ENCODE results near the gene SEMA7A.

SEMA7A gene

GRCh38 chr15:74427607-74428441 lies 5.9 kb downstream of the SEMA7A start:
- Mint-ChIP-seq H3K9me3 (no peaks in the 10 kb centered on the region), H3K4me1 (peaks cover 96% of the 10 kb centered on the region)

GRCh38 chr15:74426404-74427281 lies 7.1 kb downstream of the SEMA7A start:
- H3K9me3 Mint-ChIP-seq, result no peaks in the 10 kb centered on the region
- ATAC-seq (no peak), DNase-seq (ENCODE audit: low spot score in 2 of 2) (no peak)
- peaks cover 94% of the 10 kb centered on the region for H3K36me3 Mint-ChIP-seq
- peak overlapping the region; percentile 40 for H3K27ac Mint-ChIP-seq
- H3K4me1 Mint-ChIP-seq, result peaks cover 95% of the 10 kb centered on the region
- H3K4me3 Mint-ChIP-seq, result no peak overlapping the region

More at GRCh38 chr15:74427607-74428441, 5.9 kb downstream of the SEMA7A start:
- ATAC-seq (no peak), DNase-seq (ENCODE audit: low spot score in 2 of 2) (no peak)
- peaks cover 99% of the 10 kb centered on the region for H3K36me3 Mint-ChIP-seq
- H3K27ac Mint-ChIP-seq, result peak overlapping the region; percentile 60
- H3K4me3 Mint-ChIP-seq, result peak overlapping the region; percentile 85

- peaks cover 92% of the 10 kb centered on the region for H3K36me3 Mint-ChIP-seq
- DNase-seq (ENCODE audit: low spot score in 2 of 2) (no peak), ATAC-seq (no peak)
- no peak overlapping the region for H3K4me3 Mint-ChIP-seq
- peaks cover 95% of the 10 kb centered on the region for H3K4me1 Mint-ChIP-seq
- H3K27ac Mint-ChIP-seq, result peak overlapping the region; percentile 40
- no peaks in the 10 kb centered on the region for H3K9me3 Mint-ChIP-seq
These were observed 8.1 kb downstream of the SEMA7A start for GRCh38 chr15:74425630-74426029.

- no peak for ATAC-seq
- no peak overlapping the region for H3K4me3 Mint-ChIP-seq
- no peak for DNase-seq (ENCODE audit: low spot score in 2 of 2)
- H3K27ac Mint-ChIP-seq, result peak overlapping the region; percentile 40
- peaks cover 91% of the 10 kb centered on the region for H3K36me3 Mint-ChIP-seq
- H3K4me1 Mint-ChIP-seq, result peaks cover 95% of the 10 kb centered on the region
- H3K9me3 Mint-ChIP-seq, result no peaks in the 10 kb centered on the region
These were observed 8.7 kb downstream of the SEMA7A start for GRCh38 chr15:74424901-74425528.

- DNase-seq (ENCODE audit: low spot score in 2 of 2) (no peak), ATAC-seq (no peak)
- Mint-ChIP-seq H3K9me3 (no peaks in the 10 kb centered on the region), H3K4me1 (peaks cover 89% of the 10 kb centered on the region), H3K4me3 (peak overlapping the region; percentile 4), H3K27ac (peak overlapping the region; percentile 40), H3K36me3 (peaks cover 86% of the 10 kb centered on the region)
These were observed 10.1 kb downstream of the SEMA7A start for GRCh38 chr15:74423431-74424257.

- H3K36me3 Mint-ChIP-seq, result peaks cover 86% of the 10 kb centered on the region
- H3K27ac Mint-ChIP-seq, result peak overlapping the region; percentile 44
- H3K4me3 Mint-ChIP-seq, result no peak overlapping the region
- ATAC-seq (no peak), DNase-seq (ENCODE audit: low spot score in 2 of 2) (no peak)
- no peaks in the 10 kb centered on the region for H3K9me3 Mint-ChIP-seq
- H3K4me1 Mint-ChIP-seq, result peaks cover 81% of the 10 kb centered on the region
These were observed 10.9 kb downstream of the SEMA7A start for GRCh38 chr15:74422652-74423430.

- peaks cover 76% of the 10 kb centered on the region for H3K4me1 Mint-ChIP-seq
- DNase-seq (ENCODE audit: low spot score in 2 of 2) (no peak), ATAC-seq (no peak)
- no peak overlapping the region for H3K4me3 Mint-ChIP-seq
- peaks cover 86% of the 10 kb centered on the region for H3K36me3 Mint-ChIP-seq
- H3K27ac Mint-ChIP-seq, result peak overlapping the region; percentile 44
- H3K9me3 Mint-ChIP-seq, result no peaks in the 10 kb centered on the region
These were observed 11.5 kb downstream of the SEMA7A start for GRCh38 chr15:74422265-74422651.

GRCh38 chr15:74421302-74422245 lies 12.2 kb downstream of the SEMA7A start:
- Mint-ChIP-seq H3K9me3 (no peaks in the 10 kb centered on the region), H3K4me1 (peaks cover 76% of the 10 kb centered on the region), H3K36me3 (peaks cover 86% of the 10 kb centered on the region), H3K4me3 (no peak overlapping the region), H3K27ac (peak overlapping the region; percentile 44)
- ATAC-seq (no peak), DNase-seq (ENCODE audit: low spot score in 2 of 2) (no peak)

- Mint-ChIP-seq H3K36me3 (peaks cover 86% of the 10 kb centered on the region), H3K9me3 (no peaks in the 10 kb centered on the region), H3K4me1 (peaks cover 76% of the 10 kb centered on the region), H3K27ac (peak overlapping the region; percentile 44), H3K4me3 (peak overlapping the region; percentile 17)
- ATAC-seq, result peak; percentile 58
- no peak for DNase-seq (ENCODE audit: low spot score in 2 of 2)
These were observed 13.4 kb downstream of the SEMA7A start for GRCh38 chr15:74420193-74420905.

- Mint-ChIP-seq H3K4me3 (no peak overlapping the region), H3K4me1 (peaks cover 73% of the 10 kb centered on the region), H3K27ac (peak overlapping the region; percentile 44), H3K36me3 (peaks cover 86% of the 10 kb centered on the region), H3K9me3 (no peaks in the 10 kb centered on the region)
- ATAC-seq, result no peak
- no peak for DNase-seq (ENCODE audit: low spot score in 2 of 2)
These were observed 14.3 kb downstream of the SEMA7A start for GRCh38 chr15:74419432-74419831.

GRCh38 chr15:74418575-74419338 lies 15.0 kb downstream of the SEMA7A start:
- DNase-seq (ENCODE audit: low spot score in 2 of 2), result no peak
- Mint-ChIP-seq H3K4me1 (peaks cover 73% of the 10 kb centered on the region), H3K27ac (peak overlapping the region; percentile 44), H3K4me3 (no peak overlapping the region), H3K9me3 (no peaks in the 10 kb centered on the region), H3K36me3 (peaks cover 86% of the 10 kb centered on the region)
- ATAC-seq, result no peak

GRCh38 chr15:74417670-74418069 lies 16.1 kb downstream of the SEMA7A start:
- Mint-ChIP-seq H3K36me3 (peaks cover 87% of the 10 kb centered on the region), H3K4me3 (no peak overlapping the region), H3K4me1 (peaks cover 63% of the 10 kb centered on the region), H3K27ac (peak overlapping the region; percentile 44), H3K9me3 (no peaks in the 10 kb centered on the region)
- ATAC-seq, result no peak
- no peak for DNase-seq (ENCODE audit: low spot score in 2 of 2)

Data from stimulated activated effector memory CD8-positive, alpha-beta T cell treated with anti-CD3 and anti-CD28 coated beads, Interleukin-12 subunit alpha, Interleukin-12 subunit beta, amount 100 ng/mL, for 72 hours (primary cell).